Stimulated activated CD8-positive, alpha-beta memory T cell treated with anti-CD3 and anti-CD28 coated beads, Interleukin-15, amount 100 ng/mL, for 1 hour (primary cell): ENCODE measurements around the gene C2CD4C.
"Not testable (repeated sequence)": the region's sequence is repeated elsewhere in the genome, so short reads cannot be mapped to it uniquely, and the experiment has no call there.

Source experiments
- DNase-seq: peaks from one replicate; pipeline ENCODE4 v3.0.0-alpha.2; 2020; ENCODE audit warnings: low read depth

Gene C2CD4C

GRCh38 chr19:364496-365287 lies 44.3 kb downstream of the C2CD4C start:
- DNase-seq, result no peak

GRCh38 chr19:362683-363082 lies 46.3 kb downstream of the C2CD4C start:
- no peak for DNase-seq

- no peak for DNase-seq
These were observed 46.8 kb downstream of the C2CD4C start for GRCh38 chr19:362154-362553.

- DNase-seq, result no peak
These were observed 49.4 kb downstream of the C2CD4C start for GRCh38 chr19:359653-359925.

GRCh38 chr19:355536-355935 lies 53.4 kb downstream of the C2CD4C start:
- not testable (repeated sequence) for DNase-seq
